HEK293 (cell line): ENCODE data around the gene PDE4B.

Source experiments
- CTCF ChIP-seq: fragments of 450-650 bp; formaldehyde crosslinking; IDR thresholded peaks from 2 replicates; pipeline ENCODE4 v1.5.1; 2016; ENCODE audit warnings: missing biosample characterization, missing genetic modification characterization
- MYNN ChIP-seq: fragments of 450-650 bp; formaldehyde crosslinking; IDR thresholded peaks from 2 replicates; pipeline ENCODE4 v1.5.1; 2016; ENCODE audit warnings: missing biosample characterization, missing genetic modification characterization, borderline replicate concordance
- PRDM10 ChIP-seq: fragments of 450-650 bp; formaldehyde crosslinking; IDR thresholded peaks from 2 replicates; pipeline ENCODE4 v1.5.1; 2016; ENCODE audit warnings: missing biosample characterization, missing genetic modification characterization
- ZBTB7A ChIP-seq: fragments of 450-650 bp; formaldehyde crosslinking; IDR thresholded peaks from 2 replicates; pipeline ENCODE4 v1.5.1; 2016; ENCODE audit warnings: low read depth, missing biosample characterization, missing genetic modification characterization
- ZBTB8A ChIP-seq: fragments of 450-650 bp; formaldehyde crosslinking; IDR thresholded peaks from 2 replicates; pipeline ENCODE4 v1.5.1; 2016; ENCODE audit warnings: missing biosample characterization, missing genetic modification characterization
- ZNF530 ChIP-seq: fragments of 450-650 bp; formaldehyde crosslinking; IDR thresholded peaks from 2 replicates; pipeline ENCODE4 v1.5.1; 2016; ENCODE audit warnings: low read depth, missing biosample characterization, missing genetic modification characterization
- ZNF610 ChIP-seq: fragments of 450-650 bp; formaldehyde crosslinking; IDR thresholded peaks from 2 replicates; pipeline ENCODE4 v1.5.1; 2016; ENCODE audit warnings: missing biosample characterization, missing genetic modification characterization, borderline replicate concordance
- TF ChIP-seq, protein P1 (sequence below): fragments of 450-650 bp; formaldehyde crosslinking; IDR thresholded peaks from 2 replicates; pipeline ENCODE4 v1.5.1; 2017; ENCODE audit warnings: missing biosample characterization, missing genetic modification characterization
- TF ChIP-seq, protein P2 (sequence below): fragments of 450-650 bp; formaldehyde crosslinking; IDR thresholded peaks from 2 replicates; pipeline ENCODE4 v1.5.1; 2016; ENCODE audit warnings: missing biosample characterization, missing genetic modification characterization, low read depth

DNA sequence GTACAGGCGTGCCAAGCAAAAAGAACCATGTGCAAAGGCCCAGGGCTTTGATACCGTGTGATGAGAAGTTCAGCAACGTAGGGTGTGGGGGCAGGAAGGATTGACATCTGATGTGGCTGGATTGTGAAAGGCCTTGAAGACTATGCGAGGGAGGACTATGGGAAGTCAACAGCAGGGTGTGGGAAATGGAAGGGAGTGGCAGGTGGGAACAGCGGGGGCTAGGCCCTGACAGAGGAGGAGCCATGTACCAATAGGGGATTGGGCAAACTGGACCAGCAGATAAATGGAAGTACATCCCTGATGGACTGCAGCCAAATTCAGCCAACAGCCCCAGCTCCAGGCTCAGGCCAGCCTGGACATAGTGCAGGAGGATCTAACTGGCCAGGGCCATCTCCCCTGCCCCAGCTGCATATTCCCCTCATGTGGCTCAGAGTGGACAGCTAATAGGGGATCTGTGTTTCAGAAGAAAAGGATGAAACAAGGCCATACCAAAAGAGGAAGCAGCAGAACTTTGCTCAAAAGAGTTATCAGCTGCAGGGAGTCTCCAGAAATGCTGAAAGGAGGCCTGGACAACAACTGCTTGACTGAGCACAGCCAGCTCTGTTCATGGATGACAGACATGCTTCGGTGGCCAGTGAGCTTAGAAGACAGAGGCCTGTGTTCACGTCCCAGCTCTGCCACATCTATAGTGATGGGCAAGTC, 601.0 kb downstream of the PDE4B start:
- TF ChIP-seq ZBTB7A (tag by site-specific recombination) (no peak), CTCF (tag by site-specific recombination) (no peak), ZBTB8A (tag by site-specific recombination) (no peak), PRDM10 (tag by site-specific recombination) (no peak), ZNF610 (no peak), ZNF530 (tag by site-specific recombination) (no peak), MYNN (no peak)
- TF ChIP-seq, protein P1, sequence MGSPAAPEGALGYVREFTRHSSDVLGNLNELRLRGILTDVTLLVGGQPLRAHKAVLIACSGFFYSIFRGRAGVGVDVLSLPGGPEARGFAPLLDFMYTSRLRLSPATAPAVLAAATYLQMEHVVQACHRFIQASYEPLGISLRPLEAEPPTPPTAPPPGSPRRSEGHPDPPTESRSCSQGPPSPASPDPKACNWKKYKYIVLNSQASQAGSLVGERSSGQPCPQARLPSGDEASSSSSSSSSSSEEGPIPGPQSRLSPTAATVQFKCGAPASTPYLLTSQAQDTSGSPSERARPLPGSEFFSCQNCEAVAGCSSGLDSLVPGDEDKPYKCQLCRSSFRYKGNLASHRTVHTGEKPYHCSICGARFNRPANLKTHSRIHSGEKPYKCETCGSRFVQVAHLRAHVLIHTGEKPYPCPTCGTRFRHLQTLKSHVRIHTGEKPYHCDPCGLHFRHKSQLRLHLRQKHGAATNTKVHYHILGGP (tag by site-specific recombination) = no peak
- TF ChIP-seq, protein P2, sequence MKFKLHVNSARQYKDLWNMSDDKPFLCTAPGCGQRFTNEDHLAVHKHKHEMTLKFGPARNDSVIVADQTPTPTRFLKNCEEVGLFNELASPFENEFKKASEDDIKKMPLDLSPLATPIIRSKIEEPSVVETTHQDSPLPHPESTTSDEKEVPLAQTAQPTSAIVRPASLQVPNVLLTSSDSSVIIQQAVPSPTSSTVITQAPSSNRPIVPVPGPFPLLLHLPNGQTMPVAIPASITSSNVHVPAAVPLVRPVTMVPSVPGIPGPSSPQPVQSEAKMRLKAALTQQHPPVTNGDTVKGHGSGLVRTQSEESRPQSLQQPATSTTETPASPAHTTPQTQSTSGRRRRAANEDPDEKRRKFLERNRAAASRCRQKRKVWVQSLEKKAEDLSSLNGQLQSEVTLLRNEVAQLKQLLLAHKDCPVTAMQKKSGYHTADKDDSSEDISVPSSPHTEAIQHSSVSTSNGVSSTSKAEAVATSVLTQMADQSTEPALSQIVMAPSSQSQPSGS (tag by site-specific recombination) = no peak
